ENCODE data around the gene APOBEC3G.
"Not testable (repeated sequence)": the region's sequence is repeated elsewhere in the genome, so short reads cannot be mapped to it uniquely, and the experiment has no call there.

Gene APOBEC3G

GRCh38 chr22:39077026-39077840 lies at the start of gene APOBEC3G:
Gene APOBEC3G, plus strand, starts transcription at chr22:39077275. Its CDS starts 87 bp downstream, at chr22:39077362.
- not testable (repeated sequence) for DNase-seq

- no peak for DNase-seq
These were observed 49.4 kb upstream of the APOBEC3G start for GRCh38 chr22:39027717-39028116.

- DNase-seq = no peak
These were observed 48.8 kb upstream of the APOBEC3G start for GRCh38 chr22:39028281-39028680.

- no peak for DNase-seq
These were observed 47.8 kb upstream of the APOBEC3G start for GRCh38 chr22:39029227-39029626.

GRCh38 chr22:39030705-39031104 lies 46.4 kb upstream of the APOBEC3G start:
- DNase-seq = no peak

- DNase-seq = not testable (repeated sequence)
These were observed 45.4 kb upstream of the APOBEC3G start for GRCh38 chr22:39031434-39032295.

- DNase-seq = not testable (repeated sequence)
These were observed 40.0 kb upstream of the APOBEC3G start for GRCh38 chr22:39037071-39037470.

- no peak for DNase-seq
These were observed 37.6 kb upstream of the APOBEC3G start for GRCh38 chr22:39039306-39040126.

GRCh38 chr22:39040155-39040537 lies 36.9 kb upstream of the APOBEC3G start:
- not testable (repeated sequence) for DNase-seq

GRCh38 chr22:39040538-39041296 lies 36.4 kb upstream of the APOBEC3G start, which contains the start of gene APOBEC3F:
Gene APOBEC3F, plus strand, starts transcription at chr22:39040864. Its CDS starts 97 bp downstream, at chr22:39040961.
- DNase-seq = not testable (repeated sequence)

- no peak for DNase-seq
These were observed 35.2 kb upstream of the APOBEC3G start for GRCh38 chr22:39041908-39042307.

- DNase-seq = not testable (repeated sequence)
These were observed 34.0 kb upstream of the APOBEC3G start for GRCh38 chr22:39043063-39043462.

GRCh38 chr22:39045136-39045535 lies 31.9 kb upstream of the APOBEC3G start:
- DNase-seq = not testable (repeated sequence)

GRCh38 chr22:39049486-39049885 lies 27.6 kb upstream of the APOBEC3G start:
- DNase-seq = not testable (repeated sequence)

- not testable (repeated sequence) for DNase-seq
These were observed 25.1 kb upstream of the APOBEC3G start for GRCh38 chr22:39051844-39052495.

- DNase-seq = no peak
These were observed 21.4 kb upstream of the APOBEC3G start for GRCh38 chr22:39055658-39056057.

- DNase-seq = not testable (repeated sequence)
These were observed 15.8 kb upstream of the APOBEC3G start for GRCh38 chr22:39061290-39061689.

- not testable (repeated sequence) for DNase-seq
These were observed 15.1 kb upstream of the APOBEC3G start for GRCh38 chr22:39061951-39062350.

GRCh38 chr22:39063904-39064303 lies 13.2 kb upstream of the APOBEC3G start:
- not testable (repeated sequence) for DNase-seq

GRCh38 chr22:39066442-39067276 lies 10.4 kb upstream of the APOBEC3G start:
- not testable (repeated sequence) for DNase-seq

Measured in NCI-H345 (cell line).